ENCODE data around the gene TRMT61A.

GRCh38 chr14:103516426-103517173, 12.4 kb upstream of the TRMT61A start:
- TF ChIP-seq POLR2A (IDR thresholded peaks at IDR 0.05; ENCODE audit: low read depth, low read length): no peak
- no peak for TF ChIP-seq TAF1 (IDR thresholded peaks at IDR 0.05; ENCODE audit: low read depth, low read length)
- no peak for TF ChIP-seq PAX5 (IDR thresholded peaks at IDR 0.05; ENCODE audit: insufficient read depth, low read length, severe bottlenecking)
- TF ChIP-seq POLR2AphosphoS5 (IDR thresholded peaks at IDR 0.05; ENCODE audit: low read depth, low read length): no peak
